GM21526 (cell line): ENCODE results near the gene SUSD6.

Source experiments
- ATAC-seq: cut with Tn5 transposase; IDR thresholded peaks from one replicate; pipeline ENCODE4 v1.9.1; 2021; ENCODE audit warnings: moderate library complexity; ENCODE audit not compliant: unreplicated experiment, low FRiP score

The SUSD6 gene

DNA sequence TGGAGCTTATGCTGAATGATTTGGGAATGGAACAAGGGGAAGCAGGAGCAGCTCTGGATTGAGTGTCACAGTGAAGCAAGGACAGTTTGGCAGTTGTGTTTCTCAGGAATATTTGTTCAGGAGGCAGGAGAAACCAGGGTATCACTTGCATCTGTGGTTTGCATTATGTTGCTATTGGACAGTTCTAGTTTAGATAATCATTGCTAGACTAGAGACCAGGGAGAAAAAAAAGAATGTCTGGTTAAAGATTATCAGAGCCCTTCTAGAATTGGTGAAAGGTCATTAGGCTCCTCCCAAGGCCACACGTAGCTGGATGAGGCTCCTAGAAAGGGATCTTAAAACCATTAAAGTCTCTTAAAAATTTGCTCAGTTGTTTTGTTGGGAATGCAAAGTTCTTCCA, 138.6 kb downstream of the SUSD6 start:
- no peak for ATAC-seq

DNA sequence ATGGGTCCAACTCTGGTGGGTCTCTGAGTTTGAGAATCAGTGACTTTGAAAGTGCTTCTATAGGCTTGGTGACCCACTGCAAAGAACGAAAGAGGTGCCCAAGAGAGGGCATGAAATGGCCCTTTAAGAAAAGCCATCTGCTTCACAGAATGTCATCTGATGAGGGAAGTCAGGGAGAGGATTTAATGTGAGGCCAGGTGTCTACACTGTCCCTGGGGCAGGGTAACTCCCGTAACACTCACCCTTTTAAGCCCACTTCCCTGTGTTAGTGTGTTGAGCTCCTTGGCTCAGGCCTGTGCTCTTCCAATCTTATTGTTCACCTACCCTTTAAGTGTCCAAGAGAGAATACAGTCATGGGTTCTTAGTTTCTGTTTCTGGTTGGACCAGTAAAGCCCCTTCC, 139.1 kb downstream of the SUSD6 start:
- no peak for ATAC-seq

DNA sequence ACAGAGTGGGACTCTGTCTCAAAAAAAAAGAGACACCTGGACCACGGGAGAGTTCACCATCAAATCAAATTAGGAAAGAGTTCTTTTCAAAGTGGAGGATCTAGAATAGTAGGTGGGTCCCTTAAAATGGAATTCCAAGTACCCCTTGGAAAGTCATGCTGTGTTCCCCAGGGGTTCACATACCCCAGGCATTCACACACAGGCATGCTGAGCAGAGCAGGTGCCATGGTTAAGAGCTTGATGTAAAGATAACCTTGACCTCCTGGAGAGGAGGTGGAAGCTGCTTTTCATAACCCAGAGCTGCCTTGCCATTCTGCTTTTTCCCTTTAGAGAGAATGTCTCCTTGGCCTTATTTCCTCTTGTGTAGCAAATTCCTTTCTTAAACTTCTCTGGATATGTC, 141.4 kb downstream of the SUSD6 start:
- ATAC-seq, result no peak

DNA sequence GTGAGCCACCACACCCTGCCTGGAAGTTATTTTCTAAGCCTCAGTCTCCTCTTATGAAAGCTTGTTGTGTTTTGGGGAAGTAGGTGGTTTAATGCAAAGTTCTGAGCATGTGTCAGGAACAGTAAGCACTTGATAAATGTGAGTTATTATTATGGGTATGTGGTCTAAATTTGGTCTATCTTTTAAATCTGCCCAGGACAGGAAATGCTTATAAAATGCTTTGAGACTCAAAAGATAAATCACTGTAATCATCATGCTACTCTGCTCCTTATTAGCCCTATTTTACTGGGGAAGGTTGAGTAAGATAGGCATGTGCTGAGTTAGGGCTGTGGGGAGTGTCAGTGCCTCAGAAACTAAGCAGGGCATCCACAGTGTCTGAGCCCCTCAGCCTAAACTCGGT, 142.5 kb downstream of the SUSD6 start:
- ATAC-seq, result no peak

DNA sequence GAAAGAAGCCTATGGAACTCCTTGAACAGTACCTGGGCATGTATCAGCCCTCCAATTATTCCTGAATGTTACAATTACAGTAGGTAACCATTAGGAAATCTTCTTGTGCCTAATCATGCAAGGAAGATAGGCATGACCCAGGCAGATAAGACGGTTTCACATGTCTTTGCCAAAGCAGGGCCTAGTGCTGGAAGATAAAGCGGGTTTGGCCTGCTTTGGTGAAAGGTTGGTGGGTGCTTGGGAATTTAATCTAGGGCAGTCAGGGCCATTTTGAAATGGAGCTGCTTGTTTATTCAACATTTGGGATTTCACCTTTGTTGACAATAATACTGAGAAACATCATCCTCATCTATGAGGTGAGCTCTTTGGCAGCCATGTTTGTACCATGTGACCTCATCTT, 143.1 kb downstream of the SUSD6 start:
- no peak for ATAC-seq

DNA sequence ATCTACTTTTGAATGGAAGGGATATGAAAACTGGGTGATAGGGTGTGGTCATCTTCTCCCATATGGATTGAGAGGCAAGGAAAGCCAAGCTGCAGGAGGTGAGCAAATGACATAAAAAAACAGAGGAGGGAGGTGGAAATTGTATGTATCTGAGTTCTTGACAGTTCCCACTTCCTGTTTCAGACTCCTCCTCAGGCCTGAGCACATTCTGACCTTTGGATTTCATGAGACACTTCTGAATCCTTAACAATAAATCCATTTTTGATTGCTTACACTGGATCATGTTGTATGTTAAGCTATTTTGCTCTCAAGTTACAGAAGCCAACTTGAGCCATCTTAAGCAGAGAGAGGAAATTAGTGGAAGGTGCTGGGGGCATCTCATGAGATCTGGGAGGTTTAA, 143.9 kb downstream of the SUSD6 start:
- ATAC-seq, result no peak

DNA sequence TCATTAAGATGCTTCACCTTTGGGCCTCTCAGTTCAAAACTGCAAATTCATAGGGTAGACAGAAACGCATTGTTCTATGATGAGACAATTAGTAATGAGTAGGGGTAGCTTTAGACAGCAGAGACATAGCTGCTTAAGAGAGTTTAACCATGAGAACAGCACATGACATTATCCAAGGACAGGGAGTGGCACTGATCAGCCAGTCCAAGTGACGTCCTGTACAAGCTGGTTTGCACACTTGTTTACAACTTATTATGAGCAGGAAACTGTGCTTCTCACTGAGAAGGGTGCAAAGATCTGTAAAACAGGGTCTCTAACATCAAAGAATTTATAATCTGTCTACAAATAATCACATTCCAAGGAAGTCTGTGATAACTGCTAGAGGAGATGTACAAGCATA, 144.4 kb downstream of the SUSD6 start:
- ATAC-seq, result no peak

DNA sequence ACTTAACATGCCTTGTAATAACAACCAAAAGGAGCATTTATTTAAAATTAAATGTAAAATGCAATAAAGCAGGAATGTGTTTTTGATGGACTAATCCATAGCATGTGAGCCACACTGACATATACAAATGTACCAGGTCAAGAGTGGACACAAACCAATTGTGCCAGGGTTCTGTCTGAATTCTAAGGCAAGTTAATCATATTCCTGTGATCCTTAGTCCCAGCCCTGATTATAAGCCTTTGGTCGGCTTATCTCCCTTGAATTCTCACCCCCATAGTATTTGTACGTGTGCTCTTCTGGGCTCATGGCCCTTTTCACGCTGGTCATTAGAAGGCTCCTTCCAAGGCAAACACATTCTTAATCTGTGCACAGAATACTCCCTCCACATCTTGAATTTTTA, 144.9 kb downstream of the SUSD6 start:
- no peak for ATAC-seq

DNA sequence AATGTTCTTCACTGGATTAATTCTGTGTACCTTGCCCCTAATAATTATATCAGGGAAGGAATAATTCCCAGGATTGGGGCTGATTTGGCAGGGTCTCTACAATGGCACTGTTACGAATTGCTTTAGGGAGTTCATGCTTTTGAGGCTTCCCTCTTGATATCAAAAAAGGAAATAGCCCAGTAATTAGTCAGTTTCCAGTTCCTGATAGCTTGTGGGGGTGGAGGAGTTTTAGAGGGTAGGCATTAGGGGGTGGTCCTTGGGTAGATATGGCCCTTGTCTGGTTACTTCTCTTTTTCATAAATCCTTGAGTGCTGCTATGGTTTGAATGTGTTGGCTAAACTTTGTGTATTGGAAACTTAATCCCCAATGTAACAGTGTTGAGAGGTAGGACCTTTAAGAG, 149.4 kb downstream of the SUSD6 start:
- ATAC-seq, result no peak

DNA sequence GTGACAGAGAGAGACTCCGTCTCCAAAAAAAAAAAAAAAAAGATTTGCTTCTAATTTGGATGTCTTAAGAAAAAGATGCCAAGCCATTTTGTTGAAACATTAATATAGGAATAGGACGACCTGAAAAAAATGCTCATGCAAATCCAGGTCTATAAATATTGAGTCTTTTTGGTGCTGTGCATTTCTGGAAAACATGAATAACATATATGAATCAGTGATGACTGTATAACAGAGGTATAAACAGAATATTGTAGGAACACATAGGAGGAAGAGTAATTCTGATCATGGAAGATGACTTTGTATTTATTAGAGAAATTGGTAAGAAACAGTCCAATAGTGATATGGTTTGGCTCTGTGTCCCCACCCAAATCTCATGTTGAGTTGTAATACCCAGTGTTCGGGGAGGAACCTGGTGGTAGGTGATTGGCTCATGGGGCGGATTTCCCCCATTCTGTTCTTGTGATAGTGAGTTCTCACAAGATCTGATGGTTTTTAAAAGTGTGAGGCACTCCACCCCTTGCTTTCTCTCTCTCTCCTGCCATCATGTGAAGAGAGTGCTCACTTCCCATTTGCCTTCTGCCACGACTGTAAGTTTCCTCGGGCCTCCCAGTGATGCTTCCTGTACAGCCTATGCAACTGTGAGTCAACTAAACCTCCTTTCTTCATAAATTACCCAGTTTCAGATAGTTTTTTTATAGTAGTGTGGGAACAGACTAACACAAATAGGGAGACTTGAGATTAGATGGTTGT, 152.5 kb downstream of the SUSD6 start:
- no peak for ATAC-seq
